ENCODE results near the gene FHOD3.

GRCh38 chr18:36396190-36396589, 98.7 kb downstream of the FHOD3 start:
- no peak for TF ChIP-seq GATA2 (IDR thresholded peaks at IDR 0.05; ENCODE audit: low read depth, low read length)
- TF ChIP-seq GATA3 (IDR thresholded peaks at IDR 0.05; ENCODE audit: low read depth, low read length): no peak

Data from SH-SY5Y (cell line).